OCI-LY1 (cell line): ENCODE measurements around the gene C3orf62.

ENCODE experiments used
- H2AFZ ChIP-seq: fragments of 200-600 bp; sonication (generic), shearing (Covaris generic); 2 replicates; pipeline ENCODE4 v1.6.0; 2014; ENCODE audit warnings: antibody characterized with exemption, mild to moderate bottlenecking, low read length
- H3F3A ChIP-seq: fragments of 200-600 bp; sonication (generic), shearing (Covaris generic); 2 replicates; pipeline ENCODE4 v1.6.0; 2014; ENCODE audit warnings: mild to moderate bottlenecking, antibody characterized with exemption, low read length, moderate library complexity; ENCODE audit not compliant: insufficient read depth
- H3K27ac ChIP-seq: fragments of 200-600 bp; sonication (generic); 2 replicates; pipeline ENCODE4 v1.5.1; 2014; ENCODE audit warnings: low read length, mixed run types, mild to moderate bottlenecking, low read depth; ENCODE audit not compliant: poor library complexity, severe bottlenecking
- H3K27me3 ChIP-seq: fragments of 200-600 bp; sonication (generic); 2 replicates; pipeline ENCODE4 v1.6.0; 2014; ENCODE audit warnings: antibody characterized with exemption, mild to moderate bottlenecking, low read length, moderate library complexity; ENCODE audit not compliant: insufficient read depth
- H3K36me3 ChIP-seq: fragments of 200-600 bp; sonication (generic); 2 replicates; pipeline ENCODE4 v1.6.1; 2014; ENCODE audit warnings: mild to moderate bottlenecking, antibody characterized with exemption, low read length, moderate library complexity, mixed read lengths; ENCODE audit not compliant: insufficient read depth
- H3K4me1 ChIP-seq: fragments of 200-600 bp; sonication (generic); 2 replicates; pipeline ENCODE4 v1.5.1; 2014; ENCODE audit warnings: mild to moderate bottlenecking, low read length, moderate library complexity; ENCODE audit not compliant: insufficient read depth, severe bottlenecking
- H3K4me2 ChIP-seq: fragments of 200-600 bp; sonication (generic), shearing (Covaris generic); 2 replicates; pipeline ENCODE4 v1.6.1; 2014; ENCODE audit warnings: low read length
- H3K4me3 ChIP-seq: fragments of 200-600 bp; sonication (generic); 2 replicates; pipeline ENCODE4 v1.5.1; 2014; ENCODE audit warnings: low read length, low read depth, mild to moderate bottlenecking, mixed read lengths; ENCODE audit not compliant: poor library complexity, severe bottlenecking
- H3K79me2 ChIP-seq: fragments of 200-600 bp; shearing (Covaris generic); 2 replicates; pipeline ENCODE4 v1.6.1; 2016; ENCODE audit warnings: mixed run types, low read length, mixed read lengths; ENCODE audit not compliant: insufficient read depth
- H3K9ac ChIP-seq: fragments of 200-600 bp; sonication (generic), shearing (Covaris generic); 2 replicates; pipeline ENCODE4 v1.6.1; 2014; ENCODE audit warnings: mild to moderate bottlenecking, low read length, mixed read lengths
- H3K9me2 ChIP-seq: fragments of 200-600 bp; sonication (generic), shearing (Covaris generic); 2 replicates; pipeline ENCODE4 v1.6.1; 2014; ENCODE audit warnings: low read depth, mild to moderate bottlenecking, low read length, mixed read lengths
- H3K9me3 ChIP-seq: fragments of 200-600 bp; shearing (Covaris generic); 2 replicates; pipeline ENCODE4 v1.6.1; 2014; ENCODE audit warnings: low read length, mixed read lengths
- H4K20me1 ChIP-seq: fragments of 200-600 bp; sonication (generic), shearing (Covaris generic); 2 replicates; pipeline ENCODE4 v1.6.0; 2016; ENCODE audit warnings: mild to moderate bottlenecking, low read length; ENCODE audit not compliant: insufficient read depth
- CTCF ChIP-seq: fragments of 200-600 bp; sonication (generic), shearing (Covaris generic); IDR thresholded peaks from 2 replicates; pipeline ENCODE4 v1.5.1; 2017; ENCODE audit warnings: mild to moderate bottlenecking, antibody characterized with exemption, low read length, moderate library complexity, mixed read lengths
- EZH2 ChIP-seq: fragments of 200-600 bp; sonication (generic), shearing (Covaris generic); IDR thresholded peaks from 2 replicates; pipeline ENCODE4 v1.8.0; 2017; ENCODE audit warnings: borderline replicate concordance, mixed run types, mild to moderate bottlenecking, antibody characterized with exemption, low read length, moderate library complexity, mixed read lengths

The C3orf62 gene

DNA sequence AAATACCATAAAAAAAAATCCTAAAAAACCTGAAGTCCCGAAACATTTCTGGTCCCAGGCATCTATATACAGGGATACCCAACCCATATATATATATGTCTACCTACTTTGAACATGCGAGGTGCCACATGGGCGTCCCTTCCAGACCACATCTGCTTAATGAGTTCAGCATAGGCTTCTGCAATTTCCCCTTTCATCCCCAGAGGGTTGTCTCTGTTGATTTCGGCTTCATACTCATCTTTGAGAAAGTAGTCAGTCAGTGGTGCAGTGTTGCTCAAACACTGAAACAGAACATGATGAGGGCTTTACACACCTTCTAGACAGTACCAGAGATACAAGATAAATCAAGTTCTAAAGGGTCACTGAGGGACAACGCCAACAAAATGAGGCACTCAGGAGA lies 28.6 kb upstream of the C3orf62 start:
- no peaks in the 10 kb centered on the region for H3K79me2 ChIP-seq
- no peaks in the 10 kb centered on the region for H3F3A ChIP-seq
- H3K9me3 ChIP-seq, result no peaks in the 10 kb centered on the region
- no peak for TF ChIP-seq EZH2
- TF ChIP-seq CTCF, result no peak
- H3K9me2 ChIP-seq, result no peaks in the 10 kb centered on the region
- peaks cover 82% of the 10 kb centered on the region for H3K36me3 ChIP-seq
- no peak overlapping the region for H3K27ac ChIP-seq
- no peak overlapping the region for H2AFZ ChIP-seq
- H3K9ac ChIP-seq, result no peak overlapping the region
- no peaks in the 10 kb centered on the region for H3K27me3 ChIP-seq
- no peaks in the 10 kb centered on the region for H3K4me1 ChIP-seq
- H4K20me1 ChIP-seq, result no peaks in the 10 kb centered on the region
- no peak overlapping the region for H3K4me3 ChIP-seq
- no peak overlapping the region for H3K4me2 ChIP-seq

- no peak overlapping the region for H3K4me2 ChIP-seq
- no peak overlapping the region for H3K27ac ChIP-seq
- no peak overlapping the region for H2AFZ ChIP-seq
- H3K9me3 ChIP-seq, result no peaks in the 10 kb centered on the region
- H3K36me3 ChIP-seq, result peaks cover 87% of the 10 kb centered on the region
- TF ChIP-seq EZH2, result no peak
- H3K79me2 ChIP-seq, result no peaks in the 10 kb centered on the region
- no peaks in the 10 kb centered on the region for H3K9me2 ChIP-seq
- H3K4me1 ChIP-seq, result no peaks in the 10 kb centered on the region
- H3K4me3 ChIP-seq, result no peak overlapping the region
- H3K9ac ChIP-seq, result no peak overlapping the region
- H4K20me1 ChIP-seq, result no peaks in the 10 kb centered on the region
- H3F3A ChIP-seq, result no peaks in the 10 kb centered on the region
- no peaks in the 10 kb centered on the region for H3K27me3 ChIP-seq
Observed at GRCh38 chr3:49302613-49303012, 25.6 kb upstream of the C3orf62 start.

DNA sequence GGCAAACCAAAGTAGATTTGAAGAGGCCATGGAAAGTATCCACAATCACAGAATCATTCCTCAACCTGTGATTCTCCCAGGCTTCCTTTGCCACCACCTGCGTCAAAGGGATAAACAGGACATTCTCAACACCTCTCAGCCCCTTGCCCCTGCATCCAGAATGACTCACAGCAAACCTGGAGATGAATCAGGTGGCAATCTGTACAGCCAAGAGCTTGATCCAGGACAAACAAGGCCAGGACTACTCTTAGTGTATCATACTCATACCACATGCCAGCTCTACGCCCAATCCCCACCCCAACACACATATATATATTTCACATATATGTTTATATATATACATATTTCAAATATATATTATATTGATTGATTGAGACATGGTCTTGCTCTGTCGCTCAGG lies 23.6 kb upstream of the C3orf62 start:
- peaks cover 86% of the 10 kb centered on the region for H3K36me3 ChIP-seq
- no peak overlapping the region for H3K9ac ChIP-seq
- no peak overlapping the region for H3K4me2 ChIP-seq
- H3K79me2 ChIP-seq, result no peaks in the 10 kb centered on the region
- H3K27me3 ChIP-seq, result no peaks in the 10 kb centered on the region
- H3K27ac ChIP-seq, result no peak overlapping the region
- H3K4me1 ChIP-seq, result no peaks in the 10 kb centered on the region
- no peak for TF ChIP-seq CTCF
- no peak for TF ChIP-seq EZH2
- no peaks in the 10 kb centered on the region for H3F3A ChIP-seq
- no peaks in the 10 kb centered on the region for H3K9me2 ChIP-seq
- no peaks in the 10 kb centered on the region for H4K20me1 ChIP-seq
- no peak overlapping the region for H3K4me3 ChIP-seq
- H2AFZ ChIP-seq, result no peak overlapping the region
- no peaks in the 10 kb centered on the region for H3K9me3 ChIP-seq

DNA sequence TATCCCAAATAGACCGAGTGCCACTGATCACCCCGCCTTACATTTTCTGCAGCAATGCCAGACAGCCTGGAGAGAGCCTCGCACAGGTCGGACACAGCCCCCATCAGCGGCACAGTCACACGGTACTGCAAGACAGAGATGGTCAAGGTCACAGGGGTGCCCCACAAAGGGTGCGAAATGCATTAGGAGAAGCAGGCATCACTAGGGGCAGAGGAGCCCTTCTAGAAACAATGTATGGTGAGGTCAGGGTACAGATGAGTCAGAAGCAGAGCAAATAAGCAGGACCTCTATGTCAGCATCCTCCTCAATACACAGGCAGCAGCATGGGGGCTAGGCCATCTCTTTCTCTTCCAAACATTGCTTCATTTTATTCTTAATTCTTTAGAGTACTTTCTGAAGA lies 21.5 kb upstream of the C3orf62 start:
- H3F3A ChIP-seq, result no peaks in the 10 kb centered on the region
- H3K9ac ChIP-seq, result no peak overlapping the region
- no peak for TF ChIP-seq CTCF
- TF ChIP-seq EZH2, result no peak
- H3K4me2 ChIP-seq, result no peak overlapping the region
- H3K79me2 ChIP-seq, result no peaks in the 10 kb centered on the region
- no peak overlapping the region for H3K27ac ChIP-seq
- H3K4me3 ChIP-seq, result no peak overlapping the region
- H3K9me2 ChIP-seq, result no peaks in the 10 kb centered on the region
- H2AFZ ChIP-seq, result no peak overlapping the region
- H4K20me1 ChIP-seq, result no peaks in the 10 kb centered on the region
- H3K4me1 ChIP-seq, result no peaks in the 10 kb centered on the region
- no peaks in the 10 kb centered on the region for H3K9me3 ChIP-seq
- H3K27me3 ChIP-seq, result no peaks in the 10 kb centered on the region
- H3K36me3 ChIP-seq, result peaks cover 91% of the 10 kb centered on the region
